ENCODE results near the gene SLBP. TPM values are rescaled to one million over a fixed set of nuclear protein-coding genes. Genes with fewer than 3 reads are reported as not detected.

Gene SLBP
- polyA plus RNA-seq, 3 donors from 2014 or later: 59.0 to 71.6 (median 61.7) TPM

GRCh38 chr4:1728061-1728980 is 16.2 kb upstream of the SLBP start:
- Mint-ChIP-seq H3K27ac (no peak overlapping the region), H3K4me1 (peaks cover 14 to 27% of the 10 kb centered on the region in 2 donors), H3K36me3 (peaks cover 0 to 8% (median 5%) of the 10 kb centered on the region in 3 donors), H3K4me3 (no peak overlapping the region), H3K9me3 (peaks cover 0 to 2% (median 0%) of the 10 kb centered on the region in 6 donors), H3K27me3 (ENCODE audit: low read depth in 3 of 3) (peaks cover 0 to 2% (median 0%) of the 10 kb centered on the region in 3 donors)
- no peak for DNase-seq

- H3K4me1 Mint-ChIP-seq: peaks cover 24 to 36% of the 10 kb centered on the region in 2 donors
- peaks cover 0 to 8% (median 5%) of the 10 kb centered on the region in 3 donors for H3K36me3 Mint-ChIP-seq
- no peak for DNase-seq
- no peak overlapping the region for H3K4me3 Mint-ChIP-seq
- peaks cover 0 to 2% (median 0%) of the 10 kb centered on the region in 6 donors for H3K9me3 Mint-ChIP-seq
- peak overlapping the region in 1 of 6 donors; percentile 12 for H3K27ac Mint-ChIP-seq
- H3K27me3 Mint-ChIP-seq (ENCODE audit: low read depth in 3 of 3): peaks cover 0 to 4% (median 3%) of the 10 kb centered on the region in 3 donors
Measured at GRCh38 chr4:1727117-1728031, 15.3 kb upstream of the SLBP start.

- H3K4me3 Mint-ChIP-seq: no peak overlapping the region
- H3K9me3 Mint-ChIP-seq: peaks cover 0 to 2% (median 0%) of the 10 kb centered on the region in 6 donors
- H3K4me1 Mint-ChIP-seq: peaks cover 30 to 43% of the 10 kb centered on the region in 2 donors
- H3K27me3 Mint-ChIP-seq (ENCODE audit: low read depth in 3 of 3): peaks cover 0 to 4% (median 3%) of the 10 kb centered on the region in 3 donors
- H3K27ac Mint-ChIP-seq: peak overlapping the region in 5 of 6 donors; percentile 33 to 85 (median 40)
- DNase-seq: peak; percentile 80 to 83 (median 82)
- H3K36me3 Mint-ChIP-seq: peaks cover 0 to 8% (median 5%) of the 10 kb centered on the region in 3 donors
Measured at GRCh38 chr4:1726146-1726934, 14.2 kb upstream of the SLBP start.

- Mint-ChIP-seq H3K4me1 (peaks cover 30 to 43% of the 10 kb centered on the region in 2 donors), H3K4me3 (peak overlapping the region in 1 of 5 donors; percentile 51), H3K27me3 (ENCODE audit: low read depth in 3 of 3) (peaks cover 3 to 4% (median 3%) of the 10 kb centered on the region in 3 donors), H3K9me3 (peaks cover 0 to 2% (median 0%) of the 10 kb centered on the region in 6 donors), H3K36me3 (peaks cover 0 to 8% (median 5%) of the 10 kb centered on the region in 3 donors), H3K27ac (peak overlapping the region in 2 of 6 donors; percentile 43 to 74)
- no peak for DNase-seq
Measured at GRCh38 chr4:1725521-1725920, 13.4 kb upstream of the SLBP start.

- peak; percentile 31 to 48 (median 45) for DNase-seq
- Mint-ChIP-seq H3K4me1 (peaks cover 39 to 50% of the 10 kb centered on the region in 2 donors), H3K36me3 (peaks cover 0 to 5% (median 3%) of the 10 kb centered on the region in 3 donors), H3K27me3 (ENCODE audit: low read depth in 3 of 3) (peaks cover 4 to 7% (median 6%) of the 10 kb centered on the region in 3 donors), H3K27ac (peak overlapping the region; percentile 92 to 95 (median 94)), H3K9me3 (peaks cover 0 to 2% (median 0%) of the 10 kb centered on the region in 6 donors), H3K4me3 (peak overlapping the region; percentile 78 to 83 (median 82))
Measured at GRCh38 chr4:1723131-1723801, 11.1 kb upstream of the SLBP start.

GRCh38 chr4:1722551-1723118 is 10.5 kb upstream of the SLBP start:
- H3K27me3 Mint-ChIP-seq (ENCODE audit: low read depth in 3 of 3): peaks cover 4 to 7% (median 6%) of the 10 kb centered on the region in 3 donors
- peaks cover 0 to 5% (median 3%) of the 10 kb centered on the region in 3 donors for H3K36me3 Mint-ChIP-seq
- peak overlapping the region; percentile 92 to 95 (median 94) for H3K27ac Mint-ChIP-seq
- H3K9me3 Mint-ChIP-seq: peaks cover 0 to 2% (median 0%) of the 10 kb centered on the region in 6 donors
- H3K4me1 Mint-ChIP-seq: peaks cover 39 to 52% of the 10 kb centered on the region in 2 donors
- peak overlapping the region; percentile 78 to 83 (median 82) for H3K4me3 Mint-ChIP-seq
- DNase-seq: no peak

- peak overlapping the region; percentile 78 to 83 (median 82) for H3K4me3 Mint-ChIP-seq
- H3K9me3 Mint-ChIP-seq: peaks cover 0 to 2% (median 0%) of the 10 kb centered on the region in 6 donors
- no peak for DNase-seq
- peaks cover 39 to 52% of the 10 kb centered on the region in 2 donors for H3K4me1 Mint-ChIP-seq
- peaks cover 0 to 5% (median 3%) of the 10 kb centered on the region in 3 donors for H3K36me3 Mint-ChIP-seq
- peak overlapping the region; percentile 64 to 94 (median 92) for H3K27ac Mint-ChIP-seq
- H3K27me3 Mint-ChIP-seq (ENCODE audit: low read depth in 3 of 3): peaks cover 4 to 7% (median 6%) of the 10 kb centered on the region in 3 donors
Measured at GRCh38 chr4:1721666-1722550, 9.8 kb upstream of the SLBP start.

GRCh38 chr4:1721003-1721665 is 9.0 kb upstream of the SLBP start, which contains the start of the genes TACC3 and TMEM129:
TACC3 (plus strand) TSS chr4:1721521; CDS start chr4:1723422, 1,901 bp downstream.
TMEM129 (minus strand) TSS chr4:1721323; CDS start chr4:1720837, 486 bp downstream.
- Mint-ChIP-seq H3K9me3 (peaks cover 0 to 2% (median 0%) of the 10 kb centered on the region in 6 donors), H3K4me1 (peaks cover 34 to 49% of the 10 kb centered on the region in 2 donors), H3K27me3 (ENCODE audit: low read depth in 3 of 3) (peaks cover 4 to 7% (median 6%) of the 10 kb centered on the region in 3 donors), H3K36me3 (peaks cover 0 to 1% (median 0%) of the 10 kb centered on the region in 3 donors), H3K27ac (peak within 1 kb of the TSS; percentile 83 to 94 (median 92)), H3K4me3 (peak within 1 kb of the TSS; percentile 82 to 89 (median 84))
- peak; percentile 92 to 93 (median 93) for DNase-seq

GRCh38 chr4:1720163-1720983 is 8.3 kb upstream of the SLBP start:
- peak in 2 of 3 donors; percentile 46 to 48 for DNase-seq
- peak overlapping the region; percentile 76 to 89 (median 84) for H3K4me3 Mint-ChIP-seq
- H3K36me3 Mint-ChIP-seq: no peaks in the 10 kb centered on the region
- peak overlapping the region; percentile 57 to 92 (median 90) for H3K27ac Mint-ChIP-seq
- H3K9me3 Mint-ChIP-seq: peaks cover 0 to 2% (median 0%) of the 10 kb centered on the region in 6 donors
- peaks cover 39 to 52% of the 10 kb centered on the region in 2 donors for H3K4me1 Mint-ChIP-seq
- H3K27me3 Mint-ChIP-seq (ENCODE audit: low read depth in 3 of 3): peaks cover 4 to 8% (median 6%) of the 10 kb centered on the region in 3 donors
